Body of pancreas (tissue), 4 donors: ENCODE results near the gene BIK.

ENCODE experiments used
- CTCF ChIP-seq, 7 experiments: fragments of 450-650 bp in 4 of 7; fragments of 200-600 bp in 3 of 7; sonication (generic) in 3 of 7; IDR thresholded peaks; one replicate each; pipeline ENCODE4 v1.5.1; 2016 to 2019; ENCODE audit warnings: antibody characterized with exemption in 7 of 7
- POLR2A ChIP-seq, 3 donors: fragments of 450-650 bp; IDR thresholded peaks; one replicate each; pipeline ENCODE4 v1.6.1; 2016; ENCODE audit warnings: antibody characterized with exemption in 3 of 3, mild to moderate bottlenecking in 2 of 3

GRCh38 chr22:43080616-43081015 lies 29.9 kb upstream of the BIK start:
- TF ChIP-seq CTCF (IDR thresholded peaks at IDR 0.05) (no peak), POLR2A (IDR thresholded peaks at IDR 0.05) (no peak)
